Hepatocyte (in vitro differentiated cells): ENCODE data around the gene DOK6. TPM values are rescaled to one million over a fixed set of nuclear protein-coding genes. Genes with fewer than 3 reads are reported as not detected.

Experiments used
- DNase-seq: peaks from one replicate; pipeline ENCODE4 v3.0.0-alpha.2; 2016; ENCODE audit warnings: low spot score
- H2AFZ ChIP-seq: fragments of 200-600 bp; sonication (generic); 2 replicates; pipeline ENCODE4 v1.6.0; 2016; ENCODE audit warnings: antibody characterized with exemption, mild to moderate bottlenecking
- H3K27ac ChIP-seq: fragments of 200-600 bp; sonication (generic); 2 replicates; pipeline ENCODE4 v1.5.1; 2016; ENCODE audit warnings: mild to moderate bottlenecking
- H3K27me3 ChIP-seq: fragments of 200-600 bp; sonication (generic); 2 replicates; pipeline ENCODE4 v1.6.1; 2016
- H3K36me3 ChIP-seq: fragments of 200-600 bp; sonication (generic); replicated peaks from 2 replicates; pipeline ENCODE4 v1.5.1; 2016; ENCODE audit warnings: low read depth; ENCODE audit not compliant: insufficient read depth
- H3K4me1 ChIP-seq: fragments of 200-600 bp; sonication (generic); 2 replicates; pipeline ENCODE4 v1.5.1; 2016; ENCODE audit warnings: mild to moderate bottlenecking, moderate library complexity; ENCODE audit not compliant: insufficient read depth
- H3K4me2 ChIP-seq: fragments of 200-600 bp; sonication (generic); 2 replicates; pipeline ENCODE4 v1.6.0; 2016
- H3K4me3 ChIP-seq: fragments of 200-600 bp; sonication (generic); 2 replicates; pipeline ENCODE4 v1.5.1; 2016; ENCODE audit warnings: mild to moderate bottlenecking
- H3K79me2 ChIP-seq: fragments of 200-600 bp; sonication (generic); 2 replicates; pipeline ENCODE4 v1.6.0; 2017; ENCODE audit warnings: mild to moderate bottlenecking
- H3K9me2 ChIP-seq: fragments of 200-600 bp; sonication (generic); replicated peaks from 2 replicates; pipeline ENCODE4 v1.6.0; 2017; ENCODE audit warnings: mild to moderate bottlenecking; ENCODE audit not compliant: insufficient read depth
- H3K9me3 ChIP-seq: fragments of 200-600 bp; sonication (generic); 2 replicates; pipeline ENCODE4 v1.5.1; 2016; ENCODE audit warnings: low read depth, mild to moderate bottlenecking
- H4K20me1 ChIP-seq: fragments of 200-600 bp; sonication (generic); 2 replicates; pipeline ENCODE4 v1.6.0; 2016; ENCODE audit warnings: mild to moderate bottlenecking; ENCODE audit not compliant: insufficient read depth, poor library complexity, severe bottlenecking
- EZH2 ChIP-seq: fragments of 200-600 bp; sonication (generic); IDR thresholded peaks from 2 replicates; pipeline ENCODE4 v1.6.1; 2016; ENCODE audit warnings: antibody characterized with exemption, mild to moderate bottlenecking, borderline replicate concordance
- EZH2phosphoT487 ChIP-seq: fragments of 200-600 bp; sonication (generic); IDR thresholded peaks from one replicate; pipeline ENCODE4 v1.6.1; 2018; ENCODE audit warnings: antibody characterized with exemption, mild to moderate bottlenecking, low read depth, moderate library complexity; ENCODE audit not compliant: unreplicated experiment, severe bottlenecking
- WGBS: methylation state at CpG from one replicate; pipeline ENCODE4 v1.1.6; 2016; ENCODE audit warnings: low lambda C conversion rate; ENCODE audit errors: missing lambda C conversion rate; 5-methylcytosine and 5-hydroxymethylcytosine counted together
- polyA plus RNA-seq: library from polyadenylated mRNA; unstranded; fragments of >200 nt; fragmentation: Nextera tagmentation; extraction: Ambion mirVana; gene quantifications from 2 replicates; pipeline ENCODE4 v1.2.1, GENCODE V29; 2016
- total RNA-seq: library from RNA; depleted of rRNA; stranded (reverse); fragments of >200 nt; gene quantifications from 2 replicates; pipeline ENCODE4 v1.2.3, GENCODE V29; 2014
- TF ChIP-seq, protein P1 (sequence below): fragments of 200-600 bp; sonication (generic); IDR thresholded peaks from 2 replicates; pipeline ENCODE4 v1.5.1; 2016; ENCODE audit warnings: antibody characterized with exemption, mild to moderate bottlenecking; ENCODE audit not compliant: poor library complexity

The DOK6 gene
- total RNA-seq: 2.0 and 2.6 TPM in 2 replicates
- 4.0 and 4.6 TPM in 2 replicates for polyA plus RNA-seq

DNA sequence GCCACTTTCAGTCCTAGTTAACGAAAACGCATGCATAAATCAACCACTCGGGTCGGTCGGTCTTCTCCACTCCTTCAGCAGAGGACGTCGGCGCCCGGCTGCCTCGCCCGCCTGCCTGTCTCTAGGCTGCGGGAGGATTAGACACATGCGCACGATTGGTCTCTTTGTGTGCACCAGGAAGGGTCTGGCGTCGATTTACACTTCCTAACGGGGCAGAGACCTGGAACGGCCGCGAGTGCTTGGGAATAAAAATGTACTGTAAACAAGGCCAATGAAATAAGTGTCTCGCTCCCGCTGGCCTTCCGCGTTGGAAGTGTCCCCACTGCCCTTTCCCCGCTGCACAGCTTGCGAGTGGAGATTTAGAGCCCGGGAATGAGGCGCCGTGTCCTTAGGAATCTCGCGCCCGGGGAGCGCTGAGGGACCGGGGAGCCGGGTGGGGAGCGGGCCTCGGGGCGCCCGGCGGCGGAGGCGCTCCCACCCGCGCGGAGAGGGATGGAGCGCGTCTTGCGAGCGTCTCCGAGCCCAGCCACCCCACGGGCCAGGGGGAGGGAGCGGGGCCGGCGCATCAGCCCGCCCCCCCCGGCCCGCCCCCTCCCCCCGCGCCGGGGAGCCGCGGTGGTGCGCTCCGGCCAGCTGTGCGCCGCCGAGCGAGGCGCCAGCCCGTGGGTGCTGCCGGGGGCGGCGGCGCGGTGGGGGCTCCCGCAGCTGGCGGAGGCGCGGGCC lies at the start of gene DOK6:
Gene DOK6 (plus strand): TSS at position 636 of the 723 bp plus-strand sequence.
- Histone ChIP-seq H3K4me2 (peak within 1 kb of the TSS; percentile 96), H4K20me1 (no peaks in the 10 kb centered on the region), H2AFZ (peak within 1 kb of the TSS; percentile 90), H3K9me2 (no peaks in the 10 kb centered on the region), H3K79me2 (no peaks in the 10 kb centered on the region), H3K27ac (peak within 1 kb of the TSS; percentile 68), H3K9me3 (no peaks in the 10 kb centered on the region), H3K4me1 (peaks cover 3% of the 10 kb centered on the region), H3K27me3 (peaks cover 24% of the 10 kb centered on the region), H3K36me3 (no peaks in the 10 kb centered on the region), H3K4me3 (peak within 1 kb of the TSS; percentile 81)
- DNase-seq: peak; percentile 81
- TF ChIP-seq EZH2phosphoT487 (no peak), EZH2 (no peak)
- TF ChIP-seq, protein P1, sequence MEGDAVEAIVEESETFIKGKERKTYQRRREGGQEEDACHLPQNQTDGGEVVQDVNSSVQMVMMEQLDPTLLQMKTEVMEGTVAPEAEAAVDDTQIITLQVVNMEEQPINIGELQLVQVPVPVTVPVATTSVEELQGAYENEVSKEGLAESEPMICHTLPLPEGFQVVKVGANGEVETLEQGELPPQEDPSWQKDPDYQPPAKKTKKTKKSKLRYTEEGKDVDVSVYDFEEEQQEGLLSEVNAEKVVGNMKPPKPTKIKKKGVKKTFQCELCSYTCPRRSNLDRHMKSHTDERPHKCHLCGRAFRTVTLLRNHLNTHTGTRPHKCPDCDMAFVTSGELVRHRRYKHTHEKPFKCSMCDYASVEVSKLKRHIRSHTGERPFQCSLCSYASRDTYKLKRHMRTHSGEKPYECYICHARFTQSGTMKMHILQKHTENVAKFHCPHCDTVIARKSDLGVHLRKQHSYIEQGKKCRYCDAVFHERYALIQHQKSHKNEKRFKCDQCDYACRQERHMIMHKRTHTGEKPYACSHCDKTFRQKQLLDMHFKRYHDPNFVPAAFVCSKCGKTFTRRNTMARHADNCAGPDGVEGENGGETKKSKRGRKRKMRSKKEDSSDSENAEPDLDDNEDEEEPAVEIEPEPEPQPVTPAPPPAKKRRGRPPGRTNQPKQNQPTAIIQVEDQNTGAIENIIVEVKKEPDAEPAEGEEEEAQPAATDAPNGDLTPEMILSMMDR: no peak
- under 1% methylated on average over 24 of the region's 79 CpGs for WGBS

DNA sequence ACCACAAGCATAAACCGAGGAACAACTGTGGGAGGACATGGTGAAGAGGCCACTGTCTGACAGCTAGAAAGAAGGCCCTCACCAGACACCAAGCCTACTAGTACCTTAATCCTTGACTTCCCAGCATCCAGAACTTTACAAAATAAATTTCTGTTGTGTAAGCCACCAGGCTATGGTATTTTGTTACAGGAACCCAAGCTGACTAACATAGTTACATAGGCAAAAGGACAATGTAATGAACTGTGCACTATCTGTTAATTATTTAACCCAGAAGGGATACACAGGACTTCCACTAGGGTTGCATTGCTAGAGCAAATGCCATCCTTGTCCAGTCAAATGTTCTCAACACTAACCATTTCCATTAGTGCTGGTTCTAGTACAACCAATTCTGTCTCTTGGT lies 47.7 kb upstream of the DOK6 start:
- whole genome bisulfite sequencing: 94% methylated on average over 1 of the region's 1 CpG
- no peak overlapping the region for H3K27ac ChIP-seq
- no peaks in the 10 kb centered on the region for H3K9me3 ChIP-seq
- no peak overlapping the region for H3K4me2 ChIP-seq
- no peaks in the 10 kb centered on the region for H3K36me3 ChIP-seq
- no peaks in the 10 kb centered on the region for H3K4me1 ChIP-seq
- no peak for DNase-seq
- no peaks in the 10 kb centered on the region for H3K79me2 ChIP-seq
- no peaks in the 10 kb centered on the region for H4K20me1 ChIP-seq
- H3K27me3 ChIP-seq: no peaks in the 10 kb centered on the region
- H3K4me3 ChIP-seq: no peak overlapping the region
- no peak overlapping the region for H2AFZ ChIP-seq
- TF ChIP-seq EZH2phosphoT487: no peak
- TF ChIP-seq EZH2: no peak
- TF ChIP-seq, protein P1: no peak
- H3K9me2 ChIP-seq: no peaks in the 10 kb centered on the region

DNA sequence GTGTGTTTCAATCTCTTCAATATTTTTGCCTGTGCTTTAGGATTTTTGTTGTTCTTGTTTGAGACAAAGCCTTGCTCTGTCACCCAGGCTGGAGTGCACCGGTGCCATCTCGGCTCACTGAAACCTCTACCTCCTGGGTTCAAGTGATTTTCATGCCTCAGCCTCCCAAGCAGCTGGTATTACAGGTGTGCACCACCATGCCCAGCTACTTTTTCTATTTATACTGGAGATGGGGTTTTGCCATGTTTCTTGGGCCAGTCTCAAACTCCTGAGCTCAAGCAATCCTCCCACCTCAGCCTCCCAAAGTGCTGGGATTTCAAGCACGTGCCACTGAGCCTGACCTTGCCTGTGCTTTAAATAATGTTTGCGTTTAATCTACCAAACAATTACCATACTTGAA lies 43.1 kb upstream of the DOK6 start:
- no peaks in the 10 kb centered on the region for H3K79me2 ChIP-seq
- H3K4me3 ChIP-seq: no peak overlapping the region
- peak overlapping the region; percentile 21 for H3K27ac ChIP-seq
- H3K4me1 ChIP-seq: no peaks in the 10 kb centered on the region
- H3K9me3 ChIP-seq: no peaks in the 10 kb centered on the region
- H3K4me2 ChIP-seq: no peak overlapping the region
- no peaks in the 10 kb centered on the region for H3K9me2 ChIP-seq
- TF ChIP-seq, protein P1: no peak
- TF ChIP-seq EZH2 (no peak), EZH2phosphoT487 (no peak)
- H2AFZ ChIP-seq: no peak overlapping the region
- DNase-seq: no peak
- H4K20me1 ChIP-seq: no peaks in the 10 kb centered on the region
- no peaks in the 10 kb centered on the region for H3K36me3 ChIP-seq
- 87% methylated on average over 4 of the region's 4 CpGs for WGBS
- no peaks in the 10 kb centered on the region for H3K27me3 ChIP-seq
